GM18951 (cell line): Measurements from ENCODE around the gene IL3RA.

Source experiments
- POLR2A ChIP-seq: IDR thresholded peaks from 4 replicates; pipeline ENCODE4 v1.6.1; 2011; ENCODE audit warnings: mild to moderate bottlenecking; ENCODE audit not compliant: insufficient read length, insufficient read depth; ENCODE audit errors: extremely low read depth
- in situ Hi-C: fragments of 300-500 bp; cut with MboI; formaldehyde crosslinking; loops from one replicate; pipeline ENCODE4 v1.12.0; 2022; ENCODE audit warnings: low sequenced_read_pairs, mixed read lengths, inconsistent platforms; ENCODE audit not compliant: unreplicated experiment

Gene IL3RA

DNA sequence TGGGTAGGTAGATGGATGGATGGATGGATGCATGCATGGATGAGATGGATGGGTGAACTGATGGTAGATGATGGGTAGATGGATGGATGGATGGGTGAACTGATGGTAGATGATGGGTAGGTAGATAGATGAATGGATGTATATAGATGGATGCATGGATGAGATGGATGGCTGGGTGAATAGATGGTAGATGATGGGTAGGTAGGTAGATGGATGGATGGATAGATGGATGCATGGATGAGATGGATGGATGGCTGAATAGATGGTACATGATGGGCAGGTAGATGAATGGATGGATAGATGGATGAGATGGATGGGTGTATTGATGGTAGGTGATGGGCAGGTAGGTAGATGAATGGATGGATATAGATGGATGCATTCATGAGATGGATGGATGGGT, 70.5 kb downstream of the IL3RA start:
- TF ChIP-seq POLR2A = no peak
- in situ Hi-C loops = no loop called here

DNA sequence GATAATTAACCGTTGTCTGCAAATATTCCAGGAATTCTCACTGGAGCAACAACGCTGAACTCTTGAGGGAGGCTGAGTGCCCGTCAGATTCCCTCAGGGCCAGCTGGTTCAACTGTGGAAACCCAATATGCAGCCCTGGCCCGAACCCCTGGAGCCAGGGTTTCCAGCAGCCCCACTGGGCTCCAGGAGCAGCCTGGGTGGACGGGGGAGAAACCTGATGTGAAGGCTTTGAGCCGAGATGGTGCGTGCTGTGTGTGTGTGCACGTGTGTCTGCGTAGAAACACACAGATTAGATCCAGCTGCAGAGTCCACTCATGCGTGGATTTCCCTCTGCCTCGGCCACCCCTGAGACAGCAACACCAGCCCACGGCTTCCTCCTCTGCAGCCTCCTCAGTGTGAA, 74.7 kb downstream of the IL3RA start:
- in situ Hi-C loops = no loop called here
- TF ChIP-seq POLR2A = no peak

DNA sequence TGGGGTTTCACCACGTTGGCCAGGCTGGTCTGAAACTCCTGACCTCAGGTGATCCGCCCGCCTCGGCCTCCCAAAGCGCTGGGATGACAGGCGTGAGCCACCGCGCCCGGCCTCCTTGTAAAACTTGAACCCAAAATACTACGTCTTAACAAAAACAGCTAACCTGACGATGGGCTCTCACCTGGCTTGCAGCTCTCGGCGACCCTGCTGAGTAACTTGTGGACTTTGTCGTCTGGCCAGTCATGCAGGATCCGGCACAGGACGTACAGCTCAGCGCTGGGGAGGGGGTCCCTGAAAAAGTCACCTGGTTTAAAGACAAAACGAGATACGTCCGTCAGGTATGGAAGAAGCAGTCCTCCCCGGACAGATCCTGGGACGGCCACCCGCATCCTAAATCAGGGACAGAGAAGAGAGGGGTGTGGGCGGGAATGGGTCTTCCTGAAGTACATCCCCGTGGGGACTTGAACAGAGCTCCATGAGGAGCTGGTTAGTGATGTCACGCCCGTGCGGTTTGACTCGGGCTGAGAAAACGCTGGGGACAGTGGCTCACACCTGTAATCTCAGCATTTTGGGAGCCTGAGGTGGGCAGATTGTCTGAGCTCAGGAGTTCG, 76.1 kb downstream of the IL3RA start:
- TF ChIP-seq POLR2A = no peak
- in situ Hi-C loops = no loop called here

DNA sequence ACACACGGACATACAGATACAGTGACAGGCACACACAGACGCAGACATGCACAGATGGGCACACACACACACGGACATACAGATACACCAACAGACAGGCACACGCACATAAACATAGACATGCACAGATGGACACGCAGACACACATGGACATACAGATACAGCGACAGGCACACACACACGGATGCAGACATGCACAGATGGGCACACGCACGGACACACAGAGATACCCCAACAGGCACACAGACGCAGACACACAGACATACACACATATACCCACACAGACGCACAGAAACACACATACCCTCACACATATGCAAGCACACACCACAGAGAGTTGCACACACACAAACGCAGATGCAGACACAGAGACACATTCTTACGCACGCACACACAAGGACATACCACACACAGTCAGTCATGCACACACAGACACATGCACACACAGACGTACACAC, 79.8 kb downstream of the IL3RA start:
- TF ChIP-seq POLR2A = peak; percentile 6
- in situ Hi-C loops = no loop called here

DNA sequence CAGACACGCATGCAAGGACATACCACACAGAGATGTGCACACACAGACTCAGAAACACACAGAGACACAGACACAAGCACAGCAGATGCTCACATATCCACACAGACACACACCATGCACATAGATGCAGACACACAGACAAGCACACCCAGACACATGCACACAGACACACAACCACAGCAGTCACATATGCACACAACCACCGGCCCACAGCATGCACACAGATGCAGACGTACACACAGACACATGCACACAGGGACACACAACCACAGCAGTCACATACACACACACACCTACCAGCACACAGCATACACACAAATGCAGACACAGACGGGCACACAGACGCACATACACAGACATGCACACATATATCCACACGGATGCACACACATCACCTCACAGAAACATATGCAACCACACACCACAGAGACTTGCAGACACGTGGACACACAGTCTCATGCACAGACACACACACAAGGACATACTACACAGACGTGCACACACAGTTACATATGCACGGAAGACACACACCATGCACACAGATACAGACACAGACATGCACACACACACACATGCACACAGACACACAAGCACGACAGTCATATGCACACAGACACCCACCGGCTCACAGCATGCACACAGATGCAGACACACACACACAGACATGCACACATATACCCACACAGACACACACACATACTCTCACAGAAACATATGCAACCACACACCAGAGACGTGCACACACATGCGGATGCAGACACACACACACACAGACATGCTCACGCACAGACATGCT, 80.6 kb downstream of the IL3RA start:
- in situ Hi-C loops = no loop called here
- TF ChIP-seq POLR2A = peak; percentile 13

DNA sequence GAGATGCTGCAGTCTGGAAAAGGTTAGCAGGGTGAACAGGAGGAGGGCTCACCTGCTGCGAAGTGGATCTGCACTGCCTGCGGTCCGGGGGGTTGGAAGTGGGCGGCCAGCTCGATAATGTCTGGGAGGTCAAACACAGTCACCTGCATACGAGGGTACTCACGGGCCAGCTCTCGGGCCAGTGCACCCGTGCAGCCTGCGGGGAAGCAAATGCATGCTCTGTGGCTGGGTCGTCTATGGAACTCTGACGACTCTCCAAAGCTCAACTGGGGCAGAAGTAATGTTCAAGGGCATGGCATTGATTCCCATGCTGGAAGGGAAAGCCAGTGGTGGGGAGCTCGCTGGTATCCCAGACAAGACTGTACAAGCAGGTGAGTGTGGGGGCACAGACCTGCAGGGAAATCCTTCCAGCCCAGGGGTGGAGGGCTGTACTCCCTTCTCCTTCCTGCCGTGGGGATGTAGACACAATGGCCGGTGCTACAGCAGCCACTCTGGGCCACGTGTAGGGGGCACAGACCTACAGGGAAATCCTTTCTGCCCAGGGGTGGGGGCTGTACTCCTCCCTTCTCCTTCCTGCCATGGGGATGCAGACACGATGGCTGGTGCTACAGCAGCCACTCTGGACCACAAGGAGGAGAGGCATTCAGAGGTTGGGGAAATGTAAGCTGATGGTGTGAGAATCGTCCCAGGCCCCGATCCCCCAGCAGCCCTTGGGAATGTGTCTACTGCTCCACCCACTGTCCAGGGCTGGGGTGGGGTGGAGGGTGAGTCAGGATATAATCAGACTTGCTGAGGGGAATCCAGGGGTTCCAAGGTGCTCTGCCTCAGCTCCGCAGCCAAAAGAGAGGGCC, 81.6 kb downstream of the IL3RA start:
- TF ChIP-seq POLR2A = no peak
- in situ Hi-C loops = no loop called here

DNA sequence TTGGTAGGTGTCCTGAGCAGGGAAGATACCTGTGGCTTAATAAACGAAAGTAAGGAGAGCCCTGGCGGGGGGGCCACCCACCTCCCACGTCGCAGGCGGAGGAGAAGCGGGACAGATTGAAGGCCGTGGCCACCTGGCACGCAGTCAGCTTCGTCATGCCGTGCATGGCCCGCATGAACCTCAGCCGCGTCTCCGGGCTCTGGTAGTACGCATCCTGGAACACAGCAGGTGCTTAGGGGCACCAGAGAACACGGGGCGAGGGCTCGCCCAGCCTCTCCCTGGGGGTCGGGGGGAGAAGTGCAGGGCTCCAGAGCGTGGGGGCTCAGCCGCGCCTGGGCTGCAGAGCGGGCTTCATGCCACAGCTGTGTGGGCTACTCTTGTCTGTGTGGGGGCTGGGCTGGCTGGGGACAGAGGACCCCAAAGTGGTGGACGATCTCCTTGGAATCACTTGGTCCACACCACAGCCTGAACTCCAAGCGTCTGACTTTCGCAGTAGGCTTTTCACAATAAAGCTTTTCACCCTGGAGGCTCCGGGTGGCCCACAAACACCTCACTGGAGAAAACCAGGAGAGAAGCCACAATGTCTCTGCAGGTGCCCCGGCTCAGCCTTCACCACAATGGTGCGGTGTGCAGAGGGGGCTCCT, 82.4 kb downstream of the IL3RA start:
- no peak for TF ChIP-seq POLR2A
- in situ Hi-C loops = no loop called here

DNA sequence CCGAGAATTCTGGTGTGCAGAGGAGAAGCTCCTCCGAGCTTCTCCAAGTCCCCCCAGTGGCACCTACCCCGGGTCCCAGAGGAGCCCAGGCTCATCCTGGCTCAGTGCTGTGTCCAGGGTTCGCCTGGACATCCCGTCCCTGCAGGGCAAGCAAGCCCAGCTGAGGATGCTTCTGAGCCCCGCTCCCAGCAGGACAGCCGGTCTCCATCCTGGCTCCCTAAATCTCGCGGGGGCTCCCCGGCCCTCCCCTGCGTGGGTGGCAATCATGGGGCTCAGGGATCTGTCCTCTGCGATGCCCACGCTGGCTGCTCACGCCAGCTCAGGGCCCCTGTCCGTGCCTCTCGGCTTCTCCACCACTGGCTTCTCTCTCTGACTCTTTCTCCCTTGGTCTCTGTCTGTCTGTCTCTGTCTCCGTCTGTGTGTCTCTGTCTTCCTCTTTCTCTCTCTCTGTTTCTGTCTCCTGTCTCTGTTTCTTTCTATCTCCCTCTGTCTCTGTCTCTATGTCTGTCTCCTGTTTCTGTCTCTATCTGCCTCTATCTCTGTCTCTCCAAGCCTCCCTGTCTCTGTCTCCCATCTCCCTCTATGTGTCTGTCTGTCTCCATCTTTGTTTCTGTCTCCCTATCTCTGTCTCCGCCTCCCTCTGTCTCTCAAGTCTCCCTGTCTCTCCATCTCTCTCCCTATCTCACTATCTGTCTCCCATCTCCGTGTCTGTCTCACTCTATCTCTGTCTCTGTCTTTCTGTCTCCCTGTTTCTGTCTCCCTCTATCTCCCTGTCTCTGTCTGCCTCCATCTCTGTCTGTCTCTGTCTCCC, 83.2 kb downstream of the IL3RA start:
- in situ Hi-C loops = no loop called here
- TF ChIP-seq POLR2A = peak; percentile 26

DNA sequence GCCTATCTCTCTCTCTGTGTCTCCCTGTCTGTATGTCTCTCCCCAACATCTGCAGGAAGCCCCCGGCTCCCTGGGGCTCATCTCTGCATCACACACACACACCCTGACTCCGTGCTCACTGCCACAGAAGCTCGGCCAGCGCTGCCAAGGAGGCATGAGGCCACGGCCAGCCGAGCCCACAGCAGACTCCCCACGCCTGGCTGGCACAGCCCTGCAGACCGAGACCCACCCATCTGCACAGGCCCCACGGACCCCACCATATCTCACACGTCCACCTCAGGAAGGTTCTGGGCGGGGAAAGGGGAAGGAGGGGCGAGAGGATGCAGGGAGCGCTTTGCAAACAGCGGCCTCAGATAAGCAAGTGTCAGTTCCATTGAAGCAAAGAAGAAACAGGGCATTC, 83.8 kb downstream of the IL3RA start:
- no peak for TF ChIP-seq POLR2A
- in situ Hi-C loops = no loop called here

DNA sequence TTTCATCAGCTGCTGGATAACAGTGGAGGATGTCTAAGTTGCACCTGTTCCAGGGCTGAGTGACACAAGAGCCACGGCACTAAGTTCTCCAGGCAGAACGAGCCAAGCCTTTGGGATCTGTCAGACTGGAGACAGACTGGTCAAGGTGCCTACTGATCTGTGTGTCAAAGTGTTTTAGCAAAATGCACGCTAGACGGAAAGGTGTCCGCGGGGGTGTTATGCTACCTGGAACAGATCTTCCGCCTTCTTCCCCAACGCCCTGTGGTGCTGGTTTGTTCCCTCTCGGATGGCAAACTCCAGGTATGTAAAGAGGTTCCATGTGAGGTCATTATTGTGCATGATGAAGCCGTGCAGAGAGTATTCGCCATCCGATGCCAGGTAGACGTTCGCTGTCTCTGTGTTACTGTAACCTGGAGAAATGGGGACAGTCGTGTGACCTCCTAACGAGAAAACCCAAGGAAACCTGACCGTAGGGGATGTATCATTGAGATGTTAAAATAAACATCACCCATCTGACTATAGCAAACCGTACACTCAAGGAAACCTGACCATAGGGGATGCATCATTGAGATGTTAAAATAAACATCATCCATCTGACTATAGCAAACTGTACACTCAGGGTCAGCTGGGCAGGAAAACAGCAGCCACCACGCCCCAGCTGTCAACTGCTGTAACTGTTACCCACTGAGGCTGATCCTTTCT, 85.0 kb downstream of the IL3RA start:
- TF ChIP-seq POLR2A = no peak
- in situ Hi-C loops = no loop called here

DNA sequence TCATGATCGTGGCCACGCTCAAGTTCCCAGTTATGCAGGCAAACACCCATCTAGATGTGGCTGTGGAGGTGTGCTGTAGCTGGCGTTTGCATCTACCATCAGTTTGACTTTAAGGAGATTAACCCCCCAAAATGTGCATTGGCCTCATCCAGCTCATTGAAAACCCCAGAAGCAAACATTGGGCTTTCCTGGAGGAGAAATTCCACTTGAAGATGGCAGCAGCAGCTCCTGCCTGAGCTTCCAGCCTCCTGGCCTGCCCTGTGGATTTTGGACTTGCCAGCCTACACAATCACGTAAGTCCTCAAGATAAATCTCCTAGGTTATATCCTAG, 85.5 kb downstream of the IL3RA start:
- no peak for TF ChIP-seq POLR2A
- in situ Hi-C loops = no loop called here

DNA sequence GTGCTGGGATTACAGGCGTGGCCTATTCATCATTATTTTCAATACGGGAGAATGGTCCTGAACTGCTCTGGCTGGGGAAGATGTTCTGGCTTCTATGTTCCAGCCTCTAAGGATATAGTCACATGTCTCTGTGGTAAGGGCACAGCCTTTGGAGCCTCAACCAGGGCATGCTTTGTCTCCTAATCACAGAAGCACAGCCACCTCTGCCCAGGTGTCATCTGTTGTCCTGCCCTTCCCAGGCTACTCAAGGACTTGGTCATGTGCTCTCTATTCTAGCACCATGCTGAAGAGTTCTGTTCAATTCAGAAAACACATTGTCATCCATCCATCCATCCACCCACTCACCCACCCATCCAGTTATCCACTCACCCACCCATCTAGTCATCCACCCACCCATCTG, 86.6 kb downstream of the IL3RA start:
- in situ Hi-C loops = no loop called here
- TF ChIP-seq POLR2A = no peak
